PC-9 (cell line): ENCODE measurements around the gene CCNF. TPM values are rescaled to one million over a fixed set of nuclear protein-coding genes. Genes with fewer than 3 reads are reported as not detected.

Source experiments
- BruUV-seq: library from RNA; stranded (reverse); fragments of 400-500 nt; replicated peaks from 2 replicates; lab custom pipeline; 2021; lab: Mats Ljungman, UMichigan
- CTCF ChIA-PET: fragments of 300-600 bp; sonication (Branson Sonifier 250); formaldehyde crosslinking; loops from one replicate; lab custom pipeline; 2022; ENCODE audit warnings: antibody characterized with exemption; lab: Charles Lee
- POLR2A ChIA-PET: fragments of 300-600 bp; sonication (Branson Sonifier 250); formaldehyde crosslinking; loops from one replicate; lab custom pipeline; 2022; ENCODE audit warnings: antibody characterized with exemption; ENCODE audit not compliant: unreplicated experiment; lab: Charles Lee
- DNase-seq, 2 experiments: peaks; one replicate each; pipeline versions ENCODE4 v3.0.0 to v3.0.0-alpha.2; 2015 to 2022; ENCODE audit warnings: mixed read lengths in 1 of 2
- H2AFZ ChIP-seq: fragments of 200-600 bp; sonication (generic); 2 replicates; pipeline ENCODE4 v1.8.1; 2017; ENCODE audit warnings: antibody characterized with exemption
- H3F3A ChIP-seq: fragments of 200-600 bp; sonication (generic); 2 replicates; pipeline ENCODE4 v1.8.1; 2017; ENCODE audit warnings: antibody characterized with exemption, mild to moderate bottlenecking, low read depth; ENCODE audit not compliant: insufficient read depth
- H3K27ac ChIP-seq: fragments of 200-600 bp; sonication (generic); 2 replicates; pipeline ENCODE4 v1.6.1; 2016; ENCODE audit warnings: mixed run types
- H3K27me3 ChIP-seq: fragments of 200-600 bp; sonication (generic); 2 replicates; pipeline ENCODE4 v1.6.1; 2016; ENCODE audit warnings: low read depth, mixed run types; ENCODE audit not compliant: insufficient read depth
- H3K36me3 ChIP-seq: fragments of 200-600 bp; sonication (generic); 2 replicates; pipeline ENCODE4 v1.6.1; 2016; ENCODE audit warnings: low read depth, mixed run types
- H3K4me1 ChIP-seq: fragments of 200-600 bp; sonication (generic); replicated peaks from 2 replicates; pipeline ENCODE4 v1.6.1; 2016; ENCODE audit warnings: mixed run types; ENCODE audit not compliant: insufficient read depth
- H3K4me2 ChIP-seq: fragments of 200-600 bp; sonication (generic); 2 replicates; pipeline ENCODE4 v1.6.1; 2017; ENCODE audit warnings: mixed run types
- H3K4me3 ChIP-seq: fragments of 200-600 bp; sonication (generic); 2 replicates; pipeline ENCODE4 v1.6.1; 2016; ENCODE audit warnings: mixed run types
- H3K79me2 ChIP-seq: fragments of 200-600 bp; sonication (generic); 2 replicates; pipeline ENCODE4 v1.6.1; 2017; ENCODE audit warnings: low read depth, mixed run types
- H3K9me2 ChIP-seq: fragments of 200-600 bp; sonication (generic); 2 replicates; pipeline ENCODE4 v1.8.1; 2017; ENCODE audit warnings: mild to moderate bottlenecking; ENCODE audit not compliant: insufficient read depth
- H3K9me3 ChIP-seq: fragments of 200-600 bp; sonication (generic); 2 replicates; pipeline ENCODE4 v1.8.1; 2016; ENCODE audit warnings: low read depth; ENCODE audit not compliant: insufficient read depth
- H4K20me1 ChIP-seq: fragments of 200-600 bp; sonication (generic); 2 replicates; pipeline ENCODE4 v1.8.1; 2017; ENCODE audit not compliant: insufficient read depth
- EZH2 ChIP-seq: fragments of 200-600 bp; sonication (generic); IDR thresholded peaks from 2 replicates; pipeline ENCODE4 v1.8.0; 2017; ENCODE audit warnings: antibody characterized with exemption, low read depth
- intact Hi-C: fragments of 100-400 bp; cut with micrococcal nuclease; formaldehyde crosslinking; loops from one replicate; pipeline ENCODE4 v1.10.0; 2022; ENCODE audit not compliant: unreplicated experiment
- microRNA-seq: library from miRNA; unstranded; fragments of <30 nt; microRNA quantifications from one replicate; pipeline ENCODE4 v1.2.0, GENCODE V29; 2021; ENCODE audit warnings: borderline number of aligned reads, borderline replicate concordance
- total RNA-seq: library from RNA; stranded (reverse); gene quantifications from 2 replicates; pipeline ENCODE4 v1.2.3, GENCODE V29; 2021
- TF ChIP-seq, protein P1 (sequence below): fragments of 200-600 bp; sonication (generic); conservative IDR thresholded peaks from 2 replicates; pipeline ENCODE4 v1.6.1; 2017; ENCODE audit warnings: mixed run types, antibody characterized with exemption, mild to moderate bottlenecking, moderate library complexity

CCNF gene
- total RNA-seq, 1 experiment from 2014 or later, result 69.0 TPM

DNA sequence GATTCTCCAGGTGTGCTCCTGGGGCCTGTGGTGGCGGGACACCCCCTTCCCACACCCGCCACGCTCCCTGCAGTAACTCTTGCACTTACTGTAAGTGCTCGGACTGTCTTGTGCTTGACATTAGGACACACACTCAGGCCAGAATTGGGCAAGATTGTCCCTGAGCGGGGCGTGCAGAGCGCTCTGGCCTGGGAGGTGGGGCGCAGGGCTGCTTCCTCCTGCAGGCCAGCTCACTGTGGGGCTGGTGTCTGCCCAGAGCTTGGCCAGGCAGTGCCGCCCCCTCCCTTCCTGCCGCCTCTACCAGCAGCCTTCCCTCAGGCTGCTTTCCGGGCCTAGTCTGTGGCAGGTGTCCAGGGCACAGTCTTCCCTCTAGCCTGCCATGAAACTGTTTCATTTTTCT lies 78.4 kb downstream of the CCNF start:
- H3K4me2 ChIP-seq, result no peak overlapping the region
- CTCF ChIA-PET, result no interaction called here

More for the DNA sequence above, 78.4 kb downstream of the CCNF start:
- Histone ChIP-seq H3F3A (peaks cover 22% of the 10 kb centered on the region), H3K27ac (no peak overlapping the region), H3K9me3 (no peaks in the 10 kb centered on the region), H4K20me1 (no peaks in the 10 kb centered on the region), H3K27me3 (no peaks in the 10 kb centered on the region), H3K36me3 (no peaks in the 10 kb centered on the region), H3K9me2 (no peaks in the 10 kb centered on the region), H3K4me3 (no peak overlapping the region), H3K4me1 (0 out of 2 replicates have a peak, but pooled peaks cover 5% of the 10 kb centered on the region), H3K79me2 (no peaks in the 10 kb centered on the region), H2AFZ (no peak overlapping the region)
- POLR2A ChIA-PET, result no interaction called here
- TF ChIP-seq, protein P1, sequence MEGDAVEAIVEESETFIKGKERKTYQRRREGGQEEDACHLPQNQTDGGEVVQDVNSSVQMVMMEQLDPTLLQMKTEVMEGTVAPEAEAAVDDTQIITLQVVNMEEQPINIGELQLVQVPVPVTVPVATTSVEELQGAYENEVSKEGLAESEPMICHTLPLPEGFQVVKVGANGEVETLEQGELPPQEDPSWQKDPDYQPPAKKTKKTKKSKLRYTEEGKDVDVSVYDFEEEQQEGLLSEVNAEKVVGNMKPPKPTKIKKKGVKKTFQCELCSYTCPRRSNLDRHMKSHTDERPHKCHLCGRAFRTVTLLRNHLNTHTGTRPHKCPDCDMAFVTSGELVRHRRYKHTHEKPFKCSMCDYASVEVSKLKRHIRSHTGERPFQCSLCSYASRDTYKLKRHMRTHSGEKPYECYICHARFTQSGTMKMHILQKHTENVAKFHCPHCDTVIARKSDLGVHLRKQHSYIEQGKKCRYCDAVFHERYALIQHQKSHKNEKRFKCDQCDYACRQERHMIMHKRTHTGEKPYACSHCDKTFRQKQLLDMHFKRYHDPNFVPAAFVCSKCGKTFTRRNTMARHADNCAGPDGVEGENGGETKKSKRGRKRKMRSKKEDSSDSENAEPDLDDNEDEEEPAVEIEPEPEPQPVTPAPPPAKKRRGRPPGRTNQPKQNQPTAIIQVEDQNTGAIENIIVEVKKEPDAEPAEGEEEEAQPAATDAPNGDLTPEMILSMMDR, result no peak
- TF ChIP-seq EZH2, result no peak
- BruUV-seq, result no TSS peak
- intact Hi-C loops, result no loop called here
- DNase-seq, result no peak

Small RNA genes lying within 50 kb of the gene (microRNA-seq; reads per million reads assigned to microRNA genes)
- not detected for gene MIR6767
- 2.7 reads per million for gene MIR6768

Other genes with a start within 250 kb of the CCNF start
- 2.1 and 3.3 TPM in 2 replicates for gene CASKIN1, start 232.8 kb upstream of the CCNF start, total RNA-seq
- 66.3 and 74.2 TPM in 2 replicates for gene MLST8, start 224.0 kb upstream of the CCNF start, total RNA-seq
- gene BRICD5, start 218.6 kb upstream of the CCNF start, total RNA-seq, result 17.1 and 24.6 TPM in 2 replicates
- 20.2 and 23.4 TPM in 2 replicates for gene PGP, start 214.6 kb upstream of the CCNF start, total RNA-seq
- gene E4F1, start 205.9 kb upstream of the CCNF start, total RNA-seq, result 38.8 and 41.1 TPM in 2 replicates
- gene DNASE1L2, start 193.0 kb upstream of the CCNF start, total RNA-seq, result 6.0 and 7.3 TPM in 2 replicates
- gene ECI1, start 177.9 kb upstream of the CCNF start, total RNA-seq, result 131 and 216 TPM in 2 replicates
- 229 and 250 TPM in 2 replicates for gene RNPS1, start 161.3 kb upstream of the CCNF start, total RNA-seq
- 6.2 and 8.0 TPM in 2 replicates for gene ABCA3, start 88.7 kb upstream of the CCNF start, total RNA-seq
- gene TEDC2, start 30.7 kb downstream of the CCNF start, total RNA-seq, result 26.3 and 28.0 TPM in 2 replicates
- 0.87 and 0.90 TPM in 2 replicates for gene NTN3, start 41.9 kb downstream of the CCNF start, total RNA-seq
- gene TBC1D24, start 45.7 kb downstream of the CCNF start, total RNA-seq, result 30.0 and 34.2 TPM in 2 replicates
- gene ATP6V0C, start 84.5 kb downstream of the CCNF start, total RNA-seq, result 205 and 249 TPM in 2 replicates
- gene AMDHD2, start 90.9 kb downstream of the CCNF start, total RNA-seq, result 47.9 and 61.5 TPM in 2 replicates
- 0.43 and 0.94 TPM in 2 replicates for gene CEMP1, start 102.0 kb downstream of the CCNF start, total RNA-seq
- 43.2 and 46.8 TPM in 2 replicates for gene PDPK1, start 108.6 kb downstream of the CCNF start, total RNA-seq